ENCODE measurements around the gene ARHGAP32.

DNA sequence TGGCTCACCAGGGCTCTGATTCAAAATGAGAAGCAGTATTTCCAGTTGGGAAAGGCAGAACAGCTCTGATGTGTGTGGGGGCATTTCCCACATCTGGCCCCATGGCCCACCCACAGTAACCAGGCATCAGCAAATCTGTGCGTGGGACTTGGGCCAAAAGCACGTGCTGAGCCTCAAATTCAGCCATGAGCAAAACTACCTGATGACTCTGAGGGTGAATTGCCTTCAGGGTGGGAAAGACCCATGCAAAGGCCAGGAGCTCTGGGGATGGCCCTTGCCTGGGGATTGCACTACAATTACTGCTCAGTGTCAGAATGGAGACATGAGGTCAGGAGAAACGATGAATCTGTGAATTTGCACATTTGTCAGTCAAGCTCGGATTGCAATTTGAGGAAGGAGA is 270.3 kb downstream of the ARHGAP32 start:
- TF ChIP-seq CTCF (conservative IDR thresholded peaks at IDR 0.05; ENCODE audit: low read length) (no peak), EZH2phosphoT487 (IDR thresholded peaks at IDR 0.05; ENCODE audit: borderline replicate concordance, low read depth, low read length) (no peak)
